ENCODE measurements around the gene FKBP1A.

- TF ChIP-seq NFRKB (IDR thresholded peaks at IDR 0.05) (no peak), L3MBTL2 (conservative IDR thresholded peaks at IDR 0.05) (no peak), FOXM1 (IDR thresholded peaks at IDR 0.05; ENCODE audit: borderline replicate concordance) (no peak)
These were observed 64.0 kb downstream of the FKBP1A start, which contains the start of gene SDCBP2 for GRCh38 chr20:1328680-1329330.
